Neural crest cell (in vitro differentiated cells): Measurements from ENCODE around the gene VMO1. TPM values are rescaled to one million over a fixed set of nuclear protein-coding genes. Genes with fewer than 3 reads are reported as not detected.

Experiments
- DNase-seq: peaks from one replicate; pipeline ENCODE4 v3.0.0; 2021; ENCODE audit warnings: low read depth, mixed read lengths, low spot score
- H3K27ac Mint-ChIP-seq: one replicate; pipeline ENCODE4 v1.8.0; 2021; ENCODE audit warnings: mild to moderate bottlenecking, mixed read lengths; ENCODE audit not compliant: unreplicated experiment
- H3K27me3 Mint-ChIP-seq: 2 replicates; pipeline ENCODE4 v1.8.0; 2021; ENCODE audit warnings: low read depth, mild to moderate bottlenecking, mixed read lengths
- H3K36me3 Mint-ChIP-seq: 2 replicates; pipeline ENCODE4 v1.8.0; 2021; ENCODE audit warnings: low read depth, mild to moderate bottlenecking, mixed read lengths
- H3K4me1 Mint-ChIP-seq: 2 replicates; pipeline ENCODE4 v1.8.0; 2021; ENCODE audit warnings: mixed read lengths
- H3K4me3 Mint-ChIP-seq: one replicate; pipeline ENCODE4 v1.8.0; 2021; ENCODE audit warnings: mild to moderate bottlenecking, mixed read lengths
- H3K9me3 Mint-ChIP-seq: 2 replicates; pipeline ENCODE4 v1.8.0; 2021; ENCODE audit warnings: mixed read lengths
- total RNA-seq: library from RNA; stranded (reverse); gene quantifications from 2 replicates; pipeline ENCODE4 v1.2.1, GENCODE V29; 2021
- TF ChIP-seq, protein P1 (sequence below): fragments of 200-600 bp; sonication (generic); conservative IDR thresholded peaks from 2 replicates; pipeline ENCODE4 v1.5.0; 2021; ENCODE audit warnings: antibody characterized with exemption, mild to moderate bottlenecking

Gene VMO1
- total RNA-seq, 1 donor from 2014 or later, result 1.0 TPM

DNA sequence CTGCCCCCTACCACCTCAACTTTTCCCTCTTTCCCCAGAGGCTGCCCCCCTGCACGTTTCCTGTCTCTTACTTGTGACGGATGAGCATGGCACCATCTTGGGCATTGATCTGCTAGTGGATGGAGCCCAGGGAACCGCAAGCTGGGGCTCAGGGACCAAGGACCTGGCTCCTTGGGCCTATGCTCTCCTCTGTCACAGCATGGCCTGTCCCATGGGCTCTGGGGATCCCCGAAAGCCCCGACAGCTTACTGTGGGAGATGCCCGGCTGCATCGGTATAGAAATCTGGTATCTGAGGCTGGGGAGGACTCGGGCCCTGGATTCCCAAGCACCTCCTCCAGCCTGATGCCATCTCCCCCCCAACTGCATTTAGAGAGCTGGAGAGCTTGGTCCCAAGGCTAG lies 44.6 kb downstream of the VMO1 start:
- TF ChIP-seq, protein P1, sequence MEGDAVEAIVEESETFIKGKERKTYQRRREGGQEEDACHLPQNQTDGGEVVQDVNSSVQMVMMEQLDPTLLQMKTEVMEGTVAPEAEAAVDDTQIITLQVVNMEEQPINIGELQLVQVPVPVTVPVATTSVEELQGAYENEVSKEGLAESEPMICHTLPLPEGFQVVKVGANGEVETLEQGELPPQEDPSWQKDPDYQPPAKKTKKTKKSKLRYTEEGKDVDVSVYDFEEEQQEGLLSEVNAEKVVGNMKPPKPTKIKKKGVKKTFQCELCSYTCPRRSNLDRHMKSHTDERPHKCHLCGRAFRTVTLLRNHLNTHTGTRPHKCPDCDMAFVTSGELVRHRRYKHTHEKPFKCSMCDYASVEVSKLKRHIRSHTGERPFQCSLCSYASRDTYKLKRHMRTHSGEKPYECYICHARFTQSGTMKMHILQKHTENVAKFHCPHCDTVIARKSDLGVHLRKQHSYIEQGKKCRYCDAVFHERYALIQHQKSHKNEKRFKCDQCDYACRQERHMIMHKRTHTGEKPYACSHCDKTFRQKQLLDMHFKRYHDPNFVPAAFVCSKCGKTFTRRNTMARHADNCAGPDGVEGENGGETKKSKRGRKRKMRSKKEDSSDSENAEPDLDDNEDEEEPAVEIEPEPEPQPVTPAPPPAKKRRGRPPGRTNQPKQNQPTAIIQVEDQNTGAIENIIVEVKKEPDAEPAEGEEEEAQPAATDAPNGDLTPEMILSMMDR, result no peak
- no peak for DNase-seq
- Mint-ChIP-seq H3K4me3 (peak overlapping the region; percentile 42), H3K4me1 (peaks cover 20% of the 10 kb centered on the region), H3K9me3 (no peaks in the 10 kb centered on the region), H3K36me3 (no peaks in the 10 kb centered on the region), H3K27ac (no peak overlapping the region), H3K27me3 (peaks cover 92% of the 10 kb centered on the region)

DNA sequence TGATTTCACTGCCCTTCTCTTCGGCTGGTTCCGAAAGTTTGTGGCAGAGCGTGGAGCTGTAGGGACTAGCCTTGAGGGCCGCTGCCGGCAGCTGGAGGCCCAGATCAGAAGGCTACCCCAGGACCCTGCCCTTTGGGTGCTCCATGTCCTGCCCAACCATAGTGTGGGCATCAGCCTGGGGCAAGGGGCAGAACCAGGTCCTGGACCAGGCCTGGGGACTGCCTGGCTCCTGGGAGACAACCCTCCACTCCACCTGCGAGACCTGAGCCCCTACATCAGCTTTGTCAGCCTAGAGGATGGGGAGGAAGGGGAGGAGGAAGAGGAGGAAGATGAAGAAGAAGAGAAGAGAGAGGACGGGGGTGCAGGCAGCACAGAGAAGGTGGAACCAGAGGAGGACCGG lies 45.6 kb downstream of the VMO1 start:
- no peaks in the 10 kb centered on the region for H3K36me3 Mint-ChIP-seq
- no peaks in the 10 kb centered on the region for H3K9me3 Mint-ChIP-seq
- TF ChIP-seq, protein P1, result no peak
- no peak overlapping the region for H3K27ac Mint-ChIP-seq
- no peak for DNase-seq
- H3K4me3 Mint-ChIP-seq, result peak overlapping the region; percentile 85
- peaks cover 94% of the 10 kb centered on the region for H3K27me3 Mint-ChIP-seq
- H3K4me1 Mint-ChIP-seq, result peaks cover 17% of the 10 kb centered on the region

GRCh38 chr17:4740025-4740351 lies 46.2 kb downstream of the VMO1 start:
- peaks cover 95% of the 10 kb centered on the region for H3K27me3 Mint-ChIP-seq
- DNase-seq, result no peak
- TF ChIP-seq, protein P1, result no peak
- no peaks in the 10 kb centered on the region for H3K36me3 Mint-ChIP-seq
- H3K4me1 Mint-ChIP-seq, result peaks cover 13% of the 10 kb centered on the region
- H3K9me3 Mint-ChIP-seq, result no peaks in the 10 kb centered on the region
- H3K4me3 Mint-ChIP-seq, result peak overlapping the region; percentile 85
- no peak overlapping the region for H3K27ac Mint-ChIP-seq

- peak; percentile 13 for DNase-seq
- peaks cover 95% of the 10 kb centered on the region for H3K27me3 Mint-ChIP-seq
- H3K4me3 Mint-ChIP-seq, result peak within 1 kb of the TSS; percentile 85
- H3K36me3 Mint-ChIP-seq, result no peaks in the 10 kb centered on the region
- TF ChIP-seq, protein P1, result no peak
- H3K4me1 Mint-ChIP-seq, result peaks cover 13% of the 10 kb centered on the region
- no peaks in the 10 kb centered on the region for H3K9me3 Mint-ChIP-seq
- no peak within 1 kb of the TSS for H3K27ac Mint-ChIP-seq
These were observed 46.8 kb downstream of the VMO1 start, which contains the start of the genes CXCL16 and ZMYND15 for GRCh38 chr17:4739122-4740024. Gene CXCL16, minus strand, starts transcription at chr17:4739928. Its CDS starts 589 bp downstream, at chr17:4739339. Gene ZMYND15, plus strand, starts transcription at chr17:4739833. Its CDS starts 716 bp downstream, at chr17:4740549.

- peaks cover 13% of the 10 kb centered on the region for H3K4me1 Mint-ChIP-seq
- H3K9me3 Mint-ChIP-seq, result no peaks in the 10 kb centered on the region
- H3K36me3 Mint-ChIP-seq, result no peaks in the 10 kb centered on the region
- peaks cover 90% of the 10 kb centered on the region for H3K27me3 Mint-ChIP-seq
- H3K27ac Mint-ChIP-seq, result no peak overlapping the region
- DNase-seq, result no peak
- peak overlapping the region; percentile 81 for H3K4me3 Mint-ChIP-seq
- TF ChIP-seq, protein P1, result no peak
These were observed 47.7 kb downstream of the VMO1 start for GRCh38 chr17:4738136-4739121.
